GM12872 (cell line): ENCODE results near the gene MLLT3.

ENCODE experiments used
- CTCF ChIP-seq: IDR thresholded peaks from 3 replicates; pipeline ENCODE4 v1.5.1; 2011; ENCODE audit warnings: low read depth, mild to moderate bottlenecking, low read length, moderate library complexity; ENCODE audit not compliant: insufficient read depth

Gene MLLT3

GRCh38 chr9:20642045-20642444, 19.7 kb upstream of the MLLT3 start:
- no peak for TF ChIP-seq CTCF

- TF ChIP-seq CTCF: no peak
These were observed 18.3 kb upstream of the MLLT3 start for GRCh38 chr9:20640331-20641187.

DNA sequence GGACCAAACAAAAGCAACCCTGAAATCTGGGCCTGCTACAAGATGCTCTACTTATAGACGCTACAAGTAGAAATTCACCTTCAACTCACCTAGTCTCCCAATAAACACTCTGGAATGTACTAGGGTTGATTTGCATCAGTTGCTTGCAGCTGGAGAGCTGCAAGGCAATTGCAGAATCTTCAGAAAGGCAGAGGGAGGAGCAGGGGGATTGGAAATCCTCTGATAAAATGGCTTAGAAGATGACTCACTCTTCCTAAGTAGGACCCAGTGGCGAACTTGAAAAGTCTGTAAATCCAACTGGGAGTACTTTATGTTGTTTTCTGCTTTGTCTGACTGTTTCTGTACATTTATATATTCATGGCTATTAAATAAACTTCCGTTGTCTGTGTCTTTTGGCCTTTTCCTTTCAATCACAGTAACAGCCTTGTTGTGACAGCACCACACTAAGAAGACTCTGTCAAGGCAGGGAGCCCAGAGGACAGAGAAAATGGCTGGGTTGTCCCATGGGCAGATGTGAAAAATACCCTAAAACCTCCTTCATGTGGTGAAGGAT, 14.7 kb upstream of the MLLT3 start:
- no peak for TF ChIP-seq CTCF

DNA sequence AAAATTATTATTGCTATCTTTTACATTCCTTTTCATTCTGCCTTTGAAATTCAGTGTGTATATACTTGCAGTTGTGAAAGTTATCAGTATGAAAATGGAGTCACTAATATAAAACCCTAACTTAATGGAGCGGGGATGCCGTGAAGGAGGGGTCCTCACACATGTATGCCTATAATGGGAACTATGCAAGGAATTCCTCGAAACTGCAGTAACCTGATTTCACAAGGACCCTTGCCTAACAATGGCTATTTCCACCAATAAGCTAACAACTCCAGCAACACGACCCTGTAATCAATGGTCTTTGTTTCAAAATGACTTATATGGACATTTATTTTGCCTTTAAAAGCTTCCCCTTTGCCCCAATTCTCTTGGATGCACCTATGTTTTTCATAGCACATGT, 12.6 kb upstream of the MLLT3 start:
- no peak for TF ChIP-seq CTCF

DNA sequence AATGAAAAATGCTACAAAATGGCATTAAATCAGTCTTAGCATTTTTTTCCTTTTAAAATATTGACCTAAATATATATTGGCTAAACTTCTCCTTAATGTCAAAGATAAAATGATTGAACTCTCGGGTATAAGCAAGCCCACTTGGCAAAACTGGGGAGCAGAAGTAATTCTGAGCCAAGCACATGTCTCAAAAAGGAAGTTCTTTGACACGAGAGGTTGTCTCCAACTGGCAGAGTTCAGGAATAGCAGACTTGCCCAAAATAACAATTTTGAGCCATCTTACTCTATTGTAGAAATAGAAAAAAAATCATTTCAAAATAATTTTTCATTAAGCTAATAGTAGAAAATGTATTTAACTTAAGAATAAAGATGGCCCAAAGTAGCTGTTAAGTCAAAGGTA, 10.4 kb upstream of the MLLT3 start:
- TF ChIP-seq CTCF: no peak

GRCh38 chr9:20630241-20630943, 8.1 kb upstream of the MLLT3 start:
- no peak for TF ChIP-seq CTCF

- no peak for TF ChIP-seq CTCF
These were observed 2.7 kb upstream of the MLLT3 start for GRCh38 chr9:20625003-20625349.
